ENCODE measurements around the gene MYH16.

DNA sequence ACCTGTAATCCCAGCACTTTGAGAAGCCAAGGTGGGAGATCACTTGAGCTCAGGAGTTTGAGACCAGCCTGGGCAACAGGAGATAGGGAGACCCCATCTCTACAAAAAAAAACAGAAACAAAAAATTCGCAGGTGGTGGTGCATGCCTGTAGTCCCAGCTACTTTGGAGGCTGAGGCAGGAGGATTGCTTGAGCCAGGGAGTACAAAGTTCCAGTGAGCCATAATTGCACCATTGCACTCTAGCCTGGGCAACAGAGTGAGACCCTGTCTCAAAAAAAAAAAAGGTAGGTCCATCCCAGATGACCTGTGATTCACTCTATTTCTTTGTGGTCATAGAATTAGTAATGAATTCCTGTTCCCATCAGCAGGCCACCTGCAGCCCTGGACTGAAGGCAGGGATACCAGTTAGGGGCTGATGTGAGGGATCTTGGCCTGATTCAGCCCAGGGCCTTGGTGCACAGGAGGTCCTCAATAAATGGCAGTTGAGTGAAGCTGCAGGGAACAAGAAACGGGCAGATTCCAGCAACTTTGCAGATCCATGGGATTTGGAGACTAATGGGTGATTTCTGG is at the start of gene MYH16:
- TF ChIP-seq, protein P1, sequence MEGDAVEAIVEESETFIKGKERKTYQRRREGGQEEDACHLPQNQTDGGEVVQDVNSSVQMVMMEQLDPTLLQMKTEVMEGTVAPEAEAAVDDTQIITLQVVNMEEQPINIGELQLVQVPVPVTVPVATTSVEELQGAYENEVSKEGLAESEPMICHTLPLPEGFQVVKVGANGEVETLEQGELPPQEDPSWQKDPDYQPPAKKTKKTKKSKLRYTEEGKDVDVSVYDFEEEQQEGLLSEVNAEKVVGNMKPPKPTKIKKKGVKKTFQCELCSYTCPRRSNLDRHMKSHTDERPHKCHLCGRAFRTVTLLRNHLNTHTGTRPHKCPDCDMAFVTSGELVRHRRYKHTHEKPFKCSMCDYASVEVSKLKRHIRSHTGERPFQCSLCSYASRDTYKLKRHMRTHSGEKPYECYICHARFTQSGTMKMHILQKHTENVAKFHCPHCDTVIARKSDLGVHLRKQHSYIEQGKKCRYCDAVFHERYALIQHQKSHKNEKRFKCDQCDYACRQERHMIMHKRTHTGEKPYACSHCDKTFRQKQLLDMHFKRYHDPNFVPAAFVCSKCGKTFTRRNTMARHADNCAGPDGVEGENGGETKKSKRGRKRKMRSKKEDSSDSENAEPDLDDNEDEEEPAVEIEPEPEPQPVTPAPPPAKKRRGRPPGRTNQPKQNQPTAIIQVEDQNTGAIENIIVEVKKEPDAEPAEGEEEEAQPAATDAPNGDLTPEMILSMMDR (IDR thresholded peaks at IDR 0.05): no peak
- no peak for TF ChIP-seq POLR2A (IDR thresholded peaks at IDR 0.05)
